GM18951 (cell line): ENCODE data around the gene EPS8L2.

Experiments used
- POLR2A ChIP-seq: IDR thresholded peaks from 4 replicates; pipeline ENCODE4 v1.6.1; 2011; ENCODE audit warnings: mild to moderate bottlenecking; ENCODE audit not compliant: insufficient read length, insufficient read depth; ENCODE audit errors: extremely low read depth
- in situ Hi-C: fragments of 300-500 bp; cut with MboI; formaldehyde crosslinking; loops from one replicate; pipeline ENCODE4 v1.12.0; 2022; ENCODE audit warnings: low sequenced_read_pairs, mixed read lengths, inconsistent platforms; ENCODE audit not compliant: unreplicated experiment

Gene EPS8L2

GRCh38 chr11:770642-771616 lies 64.9 kb downstream of the EPS8L2 start:
- no peak for TF ChIP-seq POLR2A
- in situ Hi-C loops: no loop called here

DNA sequence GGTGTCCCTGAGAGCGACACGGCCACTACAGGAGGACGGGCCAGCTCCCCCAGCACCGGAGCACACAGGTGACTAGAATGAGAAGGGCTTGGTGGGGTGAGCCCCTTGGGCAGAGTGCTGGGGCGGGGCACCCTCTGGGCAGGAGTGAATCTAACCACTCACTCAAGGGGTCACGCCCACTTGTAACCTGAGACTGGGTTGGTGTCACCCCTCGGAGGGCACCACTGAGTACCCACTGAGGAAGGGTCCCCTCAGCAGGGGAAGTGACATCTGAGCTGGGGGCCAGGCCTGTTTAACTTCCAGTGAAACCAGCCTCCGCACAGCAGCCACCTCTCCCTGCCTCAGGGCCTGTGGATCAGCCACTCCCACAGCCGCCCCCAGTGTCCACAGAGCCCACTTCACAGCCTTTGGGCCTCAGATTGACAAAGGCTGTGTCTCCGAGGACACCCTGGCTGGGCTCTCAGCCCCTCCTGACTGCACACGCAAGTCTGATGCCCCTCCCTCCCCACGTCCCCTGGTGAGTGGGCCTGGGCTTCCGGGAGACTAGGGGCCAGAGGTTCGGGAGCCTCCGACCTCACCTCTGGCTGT lies 65.7 kb downstream of the EPS8L2 start:
- no peak for TF ChIP-seq POLR2A
- in situ Hi-C loops: no loop called here

- TF ChIP-seq POLR2A: no peak
- in situ Hi-C loops: no loop called here
Measured at GRCh38 chr11:772429-773390, 66.7 kb downstream of the EPS8L2 start.

GRCh38 chr11:773425-773824 lies 67.4 kb downstream of the EPS8L2 start:
- in situ Hi-C loops: no loop called here
- no peak for TF ChIP-seq POLR2A

- in situ Hi-C loops: no loop called here
- TF ChIP-seq POLR2A: no peak
Measured at GRCh38 chr11:773830-774229, 67.8 kb downstream of the EPS8L2 start.

DNA sequence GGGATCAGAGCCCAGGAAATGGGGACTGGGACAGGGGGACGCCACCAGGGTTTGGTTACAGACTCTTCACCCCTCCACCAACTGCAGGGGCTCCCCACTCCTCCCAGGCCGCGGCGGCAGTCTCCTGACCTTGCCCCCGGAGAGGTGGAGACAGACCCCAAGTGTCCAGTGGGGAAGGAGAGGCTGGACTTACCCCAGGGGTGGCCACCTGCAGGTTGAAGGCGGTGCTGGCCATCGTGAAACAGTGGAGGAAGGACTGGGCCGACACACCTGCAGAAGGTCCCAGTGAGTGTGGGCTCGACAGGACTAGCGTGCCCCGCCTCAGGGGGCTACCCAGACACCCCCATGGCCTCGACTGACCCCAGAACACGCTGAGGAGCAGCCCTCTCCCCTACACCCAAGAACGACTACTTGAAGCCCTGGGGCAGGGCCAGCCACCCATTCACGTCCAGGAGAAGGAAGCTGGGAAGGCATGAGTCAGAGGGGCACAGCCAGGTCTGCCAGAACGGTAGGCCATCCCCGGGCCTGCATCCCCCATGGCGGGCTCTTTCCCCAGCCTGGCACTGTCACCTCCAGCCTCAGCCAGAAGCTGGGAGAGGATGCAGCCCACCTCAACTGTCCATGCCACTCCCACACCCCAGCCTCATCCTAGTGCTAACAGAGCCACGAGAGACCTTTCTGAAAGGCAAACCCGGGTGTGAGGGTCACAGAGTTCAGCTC lies 69.0 kb downstream of the EPS8L2 start:
- in situ Hi-C loops: no loop called here
- no peak for TF ChIP-seq POLR2A

DNA sequence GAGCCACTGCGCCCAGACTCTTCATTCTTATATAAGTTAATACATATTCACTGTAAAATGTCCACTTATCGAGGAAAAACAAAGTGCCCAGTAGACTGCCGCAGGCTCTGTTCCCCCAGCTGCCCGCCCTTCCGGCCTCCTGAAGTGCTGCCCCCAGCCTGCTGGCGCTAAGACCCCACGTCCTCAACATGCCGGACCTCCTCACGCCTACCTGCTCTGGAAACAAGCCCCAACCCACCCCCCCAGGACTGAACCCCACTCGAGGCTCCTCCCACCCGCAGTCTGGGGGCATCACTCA lies 70.2 kb downstream of the EPS8L2 start:
- in situ Hi-C loops: no loop called here

GRCh38 chr11:776561-777287 lies 70.7 kb downstream of the EPS8L2 start:
- TF ChIP-seq POLR2A: no peak
- in situ Hi-C loops: no loop called here

More for the DNA sequence above, 70.2 kb downstream of the EPS8L2 start:
- no peak for TF ChIP-seq POLR2A
